ENCODE results near the gene M1AP. TPM values are rescaled to one million over a fixed set of nuclear protein-coding genes. Genes with fewer than 3 reads are reported as not detected.

The M1AP gene
- polyA plus RNA-seq, 1 donor (not counting 4 experiments of a cell fraction or from before 2014, with no cell fraction given) = 0.21 TPM

- no peak for FAIRE-seq
- H3K27me3 ChIP-seq (ENCODE audit: control insufficient read depth, extremely low read depth, insufficient read depth, low read length) = no peaks in the 10 kb centered on the region
- dilution Hi-C loops (cut with MboI; ENCODE audit: extremely low pct_ligation_motif_present, low sequenced_read_pairs) = no loop called here
These were observed 8.6 kb downstream of the M1AP start for GRCh38 chr2:74639550-74639949.

GRCh38 chr2:74632939-74633312, 15.2 kb downstream of the M1AP start:
- Histone ChIP-seq H3K36me3 (ENCODE audit: control insufficient read depth in 2 of 2, extremely low read depth in 1 of 2, insufficient read depth in 2 of 2, low read length in 2 of 2) (no peaks in the 10 kb centered on the region), H3K9me3 (ENCODE audit: control insufficient read depth, low read depth, low read length) (no peaks in the 10 kb centered on the region), H3K9me1 (ENCODE audit: control insufficient read depth, extremely low read depth, insufficient read depth, low read length) (no peaks in the 10 kb centered on the region), H3K4me2 (ENCODE audit: control insufficient read depth, extremely low read depth, insufficient read depth, low read depth, low read length) (no peak overlapping the region), H3K4me3 (ENCODE audit: control insufficient read depth in 2 of 3, extremely low read depth in 1 of 3, insufficient read depth in 2 of 3, low read depth in 1 of 3, low read length in 3 of 3) (no peak overlapping the region), H3K4me1 (ENCODE audit: control insufficient read depth, extremely low read depth, insufficient read depth, low read length) (no peaks in the 10 kb centered on the region), H3K27me3 (ENCODE audit: control insufficient read depth, extremely low read depth, insufficient read depth, low read length) (no peaks in the 10 kb centered on the region), H3K79me2 (ENCODE audit: control insufficient read depth, insufficient read depth, low read length) (no peaks in the 10 kb centered on the region), H3K27ac (ENCODE audit: control insufficient read depth, insufficient read depth, low read length) (no peak overlapping the region), H2AFZ (ENCODE audit: control insufficient read depth, low read length) (no peak overlapping the region), H3K9ac (ENCODE audit: control insufficient read depth, extremely low read depth, insufficient read depth, low read length) (no peak overlapping the region), H4K20me1 (ENCODE audit: control insufficient read depth, extremely low read depth, insufficient read depth, low read length) (no peaks in the 10 kb centered on the region)
- DNase-seq (ENCODE audit: low read depth, low spot score) = no peak
- TF ChIP-seq EZH2 (IDR thresholded peaks at IDR 0.05; ENCODE audit: low read length) (no peak), CTCF (optimal IDR thresholded peaks at IDR 0.05 in 1 of 3, IDR thresholded peaks at IDR 0.05 in 1 of 3, conservative IDR thresholded peaks at IDR 0.05 in 1 of 3; ENCODE audit: extremely low read depth in 1 of 3, insufficient read depth in 2 of 3, low read length in 3 of 3) (no peak)
- no peak for FAIRE-seq
- dilution Hi-C loops (cut with MboI; ENCODE audit: extremely low pct_ligation_motif_present, low sequenced_read_pairs) = no loop called here

More at GRCh38 chr2:74639550-74639949, 8.6 kb downstream of the M1AP start:
- Histone ChIP-seq H3K36me3 (ENCODE audit: control insufficient read depth in 2 of 2, extremely low read depth in 1 of 2, insufficient read depth in 2 of 2, low read length in 2 of 2) (no peaks in the 10 kb centered on the region), H2AFZ (ENCODE audit: control insufficient read depth, low read length) (no peak overlapping the region), H3K79me2 (ENCODE audit: control insufficient read depth, insufficient read depth, low read length) (no peaks in the 10 kb centered on the region), H3K4me2 (ENCODE audit: control insufficient read depth, extremely low read depth, insufficient read depth, low read depth, low read length) (no peak overlapping the region), H3K4me3 (ENCODE audit: control insufficient read depth in 2 of 3, extremely low read depth in 1 of 3, insufficient read depth in 2 of 3, low read depth in 1 of 3, low read length in 3 of 3) (no peak overlapping the region), H3K9ac (ENCODE audit: control insufficient read depth, extremely low read depth, insufficient read depth, low read length) (no peak overlapping the region), H3K4me1 (ENCODE audit: control insufficient read depth, extremely low read depth, insufficient read depth, low read length) (no peaks in the 10 kb centered on the region), H4K20me1 (ENCODE audit: control insufficient read depth, extremely low read depth, insufficient read depth, low read length) (no peaks in the 10 kb centered on the region), H3K9me1 (ENCODE audit: control insufficient read depth, extremely low read depth, insufficient read depth, low read length) (no peaks in the 10 kb centered on the region), H3K27ac (ENCODE audit: control insufficient read depth, insufficient read depth, low read length) (no peak overlapping the region), H3K9me3 (ENCODE audit: control insufficient read depth, low read depth, low read length) (no peaks in the 10 kb centered on the region)
- DNase-seq (ENCODE audit: low read depth, low spot score) = no peak
- TF ChIP-seq EZH2 (IDR thresholded peaks at IDR 0.05; ENCODE audit: low read length) = no peak
- no peak for TF ChIP-seq CTCF (optimal IDR thresholded peaks at IDR 0.05 in 1 of 3, IDR thresholded peaks at IDR 0.05 in 1 of 3, conservative IDR thresholded peaks at IDR 0.05 in 1 of 3; ENCODE audit: extremely low read depth in 1 of 3, insufficient read depth in 2 of 3, low read length in 3 of 3)
